ENCODE data around the gene TBXAS1.
"Not testable (repeated sequence)": the region's sequence is repeated elsewhere in the genome, so short reads cannot be mapped to it uniquely, and the experiment has no call there.

TBXAS1 gene

DNA sequence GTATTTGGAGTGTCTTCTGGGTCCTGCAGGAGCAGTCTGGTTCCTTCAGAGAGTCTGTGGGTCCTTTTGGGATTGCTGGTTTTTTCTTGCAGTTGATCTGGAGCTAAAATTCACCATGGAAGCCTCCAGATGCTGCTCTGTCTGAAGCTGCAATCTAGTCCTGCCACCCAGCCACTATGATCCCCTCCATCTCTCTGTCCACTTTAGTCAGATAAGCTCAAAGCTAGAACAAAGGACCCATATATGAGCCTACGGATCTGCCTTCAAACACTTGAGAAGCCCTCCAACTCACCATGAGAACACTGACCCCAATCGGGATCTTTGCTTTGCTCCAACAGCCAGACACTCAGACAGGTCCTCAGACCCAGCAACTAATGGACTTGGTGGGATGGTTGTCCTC lies 618 bp upstream of the TBXAS1 start:
- no peak for DNase-seq

DNA sequence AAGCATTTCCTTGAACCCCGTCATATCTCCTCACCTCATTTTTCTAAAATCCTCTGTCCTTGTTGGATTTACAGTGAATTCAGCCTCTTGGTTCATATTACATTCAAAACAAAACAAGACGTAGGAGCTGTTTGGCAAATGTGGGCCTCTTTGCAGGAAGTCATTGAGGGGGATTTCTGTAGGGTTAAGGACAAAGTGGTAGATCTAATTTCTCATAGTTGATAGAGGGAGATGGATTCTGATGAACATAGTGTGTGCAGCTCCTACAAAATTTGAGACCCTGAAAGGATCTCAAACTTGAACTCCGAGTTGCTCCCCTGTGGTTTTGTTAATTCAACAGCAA lies 682 bp downstream of the TBXAS1 start:
- peak in 1 of 2 donors; percentile 11 for DNase-seq

GRCh38 chr7:139830292-139830691 lies 1.2 kb downstream of the TBXAS1 start:
- no peak for DNase-seq

DNA sequence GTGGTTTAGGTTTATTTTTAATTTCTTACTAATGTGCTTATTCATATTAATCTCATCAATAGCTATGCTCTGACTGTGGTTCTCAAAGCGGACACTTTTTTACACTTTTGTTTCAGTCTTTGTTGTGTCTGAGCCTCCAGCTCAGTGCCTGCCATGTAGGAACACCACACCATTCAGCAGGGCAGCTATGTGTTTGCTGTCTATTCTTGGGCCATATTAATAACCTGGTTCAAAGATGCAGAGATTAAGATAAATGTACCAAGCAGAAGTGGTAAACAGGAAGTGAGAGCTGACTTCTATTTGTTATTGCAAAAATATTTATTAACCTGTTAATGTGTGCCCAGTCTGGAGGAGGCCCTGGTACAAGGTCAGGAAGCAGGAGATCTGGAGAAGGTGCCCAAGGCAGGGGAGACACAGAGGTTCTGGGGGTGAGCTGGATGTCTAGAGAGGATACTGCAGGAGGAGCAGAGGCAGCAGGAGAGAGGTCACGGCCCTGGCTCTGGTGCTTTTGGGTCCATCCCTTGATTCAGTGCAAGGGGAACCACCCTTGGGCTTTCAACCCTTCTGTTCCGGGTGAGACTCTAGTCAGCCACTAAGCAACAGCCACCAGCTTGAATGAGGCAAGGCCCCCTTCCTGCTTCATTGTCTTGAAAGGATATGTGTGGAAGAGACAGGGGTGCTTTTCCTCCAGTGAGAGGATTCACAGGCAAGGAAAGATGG lies 1.9 kb downstream of the TBXAS1 start:
- DNase-seq: peak; percentile 13 to 39

GRCh38 chr7:139835848-139836247 lies 6.8 kb downstream of the TBXAS1 start:
- not testable (repeated sequence) for DNase-seq

DNA sequence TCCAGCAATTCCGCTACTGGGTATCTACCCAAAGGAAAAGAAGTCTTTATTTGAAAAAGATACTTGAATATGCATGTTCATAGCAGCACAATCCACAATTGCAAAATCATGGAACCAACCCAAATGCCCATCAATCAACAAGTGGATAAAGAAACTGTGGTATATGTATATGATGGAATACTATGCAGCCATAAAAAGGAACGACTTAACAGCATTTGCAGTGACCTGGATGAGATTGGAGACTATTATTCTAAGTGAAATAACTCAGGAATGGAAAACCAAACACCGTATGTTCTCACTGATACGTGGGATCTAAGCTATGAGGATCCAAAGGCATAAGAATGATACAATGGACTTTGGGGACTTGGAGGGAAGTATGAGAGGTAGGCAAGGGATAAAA lies 8.2 kb downstream of the TBXAS1 start:
- not testable (repeated sequence) for DNase-seq

GRCh38 chr7:139838276-139838675 lies 9.2 kb downstream of the TBXAS1 start:
- no peak for DNase-seq

GRCh38 chr7:139838876-139839275 lies 9.8 kb downstream of the TBXAS1 start:
- DNase-seq: no peak

DNA sequence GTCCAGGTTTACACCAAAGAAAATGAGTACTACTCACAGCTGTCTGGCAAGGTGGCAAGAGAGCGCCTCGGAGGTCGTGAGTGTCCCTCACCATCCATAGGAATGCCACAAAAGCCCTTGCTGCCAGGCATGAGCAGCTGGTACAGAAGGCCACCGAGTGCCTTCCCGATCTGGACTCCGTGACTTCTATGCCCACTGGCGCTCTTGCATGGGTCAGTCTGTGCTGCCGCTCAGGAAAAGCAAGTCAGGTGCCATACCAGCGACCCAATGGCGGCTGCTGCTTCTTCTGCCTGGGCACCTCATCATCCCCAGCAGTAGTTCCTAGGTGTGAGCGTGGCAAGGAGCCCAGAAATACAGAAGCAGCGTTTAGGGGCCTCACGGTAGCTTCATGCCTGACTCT lies 11.7 kb downstream of the TBXAS1 start:
- no peak for DNase-seq

DNA sequence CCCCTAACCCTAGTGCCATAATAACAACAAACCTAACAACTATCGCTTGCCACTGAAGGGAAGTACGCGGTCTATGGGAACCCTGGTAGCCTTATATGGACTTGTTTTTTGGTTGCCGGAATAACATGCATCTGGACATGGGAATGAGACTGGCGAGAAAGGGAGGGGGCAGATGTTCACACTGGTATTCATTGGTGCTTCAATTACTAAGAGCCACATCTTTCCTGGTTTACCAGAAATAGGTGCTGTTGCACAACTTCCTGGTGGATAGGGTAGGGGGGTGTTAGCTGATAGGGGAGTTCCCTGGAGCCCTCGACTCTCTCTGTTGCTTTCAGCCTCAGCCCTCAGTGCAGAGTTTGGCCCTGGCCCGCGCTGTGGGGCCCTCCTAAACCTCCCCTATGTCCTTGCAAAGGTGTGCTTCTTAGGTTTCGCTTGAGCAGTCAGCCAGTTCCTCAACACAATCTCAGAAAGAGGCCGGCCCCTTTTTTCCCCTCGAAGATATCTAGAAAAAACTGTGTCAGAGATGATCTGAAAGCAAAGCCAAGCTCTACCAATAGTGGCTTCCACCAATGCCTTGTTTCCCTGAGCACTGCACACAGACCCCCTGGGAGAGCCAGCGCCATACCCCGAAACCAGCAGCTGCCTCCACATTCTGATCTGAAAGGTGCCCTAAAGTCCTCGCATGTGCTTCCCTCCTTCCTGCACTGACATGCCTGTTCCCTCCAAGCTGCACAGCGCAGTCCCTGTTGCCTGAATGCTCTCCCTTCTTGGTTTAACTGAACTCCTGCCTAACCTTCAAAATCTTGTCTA lies 13.5 kb downstream of the TBXAS1 start:
- DNase-seq: no peak

DNA sequence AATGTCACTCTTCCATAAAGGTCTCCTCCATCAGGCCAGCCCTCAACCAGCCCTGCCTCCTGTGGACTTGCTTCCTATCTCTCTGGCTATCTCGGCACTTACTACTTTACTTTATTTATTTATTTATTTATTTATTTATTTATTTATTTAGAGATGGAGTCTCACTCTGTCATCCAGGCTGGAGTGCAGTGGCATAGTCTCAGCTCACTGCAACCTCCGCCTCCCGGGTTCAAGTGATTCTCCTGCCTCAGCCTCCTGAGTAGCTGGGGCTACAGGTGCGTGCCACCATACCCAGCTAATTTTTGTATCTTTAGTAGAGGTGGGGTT lies 14.1 kb downstream of the TBXAS1 start:
- not testable (repeated sequence) for DNase-seq

DNA sequence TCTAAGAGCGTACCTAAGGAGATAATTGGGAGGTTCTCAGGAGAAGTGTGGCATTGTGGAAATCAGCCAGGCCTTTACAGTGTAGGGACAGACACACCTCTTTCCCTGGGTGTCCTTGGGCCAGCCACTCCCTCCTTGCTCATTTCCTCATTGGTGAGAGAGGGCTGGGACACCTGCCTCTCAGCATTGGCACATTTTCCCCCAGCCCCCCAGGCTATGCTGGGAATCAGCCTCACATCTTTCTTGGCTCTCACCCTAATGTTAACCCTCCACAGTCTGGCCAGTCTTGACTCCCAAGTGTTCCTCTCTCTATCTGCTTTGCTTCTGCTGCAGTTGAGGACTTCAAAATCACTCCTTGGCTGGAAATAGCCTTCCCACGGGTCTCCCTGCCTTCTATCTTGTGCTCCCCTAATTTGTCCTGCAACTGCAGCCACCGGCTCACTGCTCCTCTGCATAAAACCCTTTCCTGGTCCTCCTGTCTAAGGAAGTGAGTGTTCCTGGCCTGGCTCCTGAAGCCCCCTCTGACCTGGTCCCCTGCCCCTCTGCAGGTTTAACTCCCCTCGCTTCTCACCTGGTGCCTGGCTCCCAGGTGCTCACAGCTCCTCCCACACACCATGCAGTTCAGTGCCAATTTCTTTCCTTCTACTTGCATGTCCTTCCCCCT lies 15.8 kb downstream of the TBXAS1 start:
- no peak for DNase-seq

DNA sequence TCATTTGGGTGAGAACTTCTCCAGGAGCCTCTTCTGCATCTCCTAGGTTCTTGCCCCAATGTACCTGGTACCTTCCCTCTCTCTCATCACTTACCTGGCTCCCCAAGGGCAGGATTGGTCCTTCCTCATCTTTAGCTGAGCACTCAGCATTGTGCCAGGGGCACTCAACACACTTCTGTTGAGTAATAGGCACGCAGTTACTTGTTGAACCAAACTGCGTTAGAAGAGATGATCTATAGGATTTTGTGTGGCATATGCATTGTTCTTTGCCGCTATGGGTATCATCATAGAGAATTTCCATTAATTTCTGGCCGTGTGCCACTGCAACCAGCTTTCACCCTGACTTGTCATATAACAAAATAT lies 16.4 kb downstream of the TBXAS1 start:
- DNase-seq: no peak

GRCh38 chr7:139846297-139846696 lies 17.2 kb downstream of the TBXAS1 start:
- DNase-seq: no peak

- DNase-seq: no peak
Observed at GRCh38 chr7:139848274-139848673, 19.2 kb downstream of the TBXAS1 start.

DNA sequence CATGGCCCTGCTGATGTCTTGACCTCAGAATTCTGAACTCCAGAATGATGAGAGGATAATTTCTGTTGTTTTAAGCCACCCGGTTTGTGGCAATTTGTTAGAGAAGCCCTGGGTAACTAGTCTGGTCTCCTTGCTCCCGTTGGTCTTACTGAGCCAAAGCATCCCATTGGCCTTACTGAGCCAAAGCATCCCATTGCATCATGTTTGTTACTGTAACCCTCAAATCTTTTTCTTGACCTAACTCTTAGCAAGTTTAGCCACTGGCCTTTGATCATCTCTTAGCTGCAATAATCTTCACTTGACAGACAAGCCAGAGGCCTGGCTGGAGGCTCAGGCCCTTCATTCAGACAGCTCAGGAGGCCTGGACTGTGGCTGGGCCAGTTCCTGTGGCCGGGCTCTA lies 21.8 kb downstream of the TBXAS1 start:
- no peak for DNase-seq

- DNase-seq: no peak
Observed at GRCh38 chr7:139851770-139852481, 22.9 kb downstream of the TBXAS1 start.

DNA sequence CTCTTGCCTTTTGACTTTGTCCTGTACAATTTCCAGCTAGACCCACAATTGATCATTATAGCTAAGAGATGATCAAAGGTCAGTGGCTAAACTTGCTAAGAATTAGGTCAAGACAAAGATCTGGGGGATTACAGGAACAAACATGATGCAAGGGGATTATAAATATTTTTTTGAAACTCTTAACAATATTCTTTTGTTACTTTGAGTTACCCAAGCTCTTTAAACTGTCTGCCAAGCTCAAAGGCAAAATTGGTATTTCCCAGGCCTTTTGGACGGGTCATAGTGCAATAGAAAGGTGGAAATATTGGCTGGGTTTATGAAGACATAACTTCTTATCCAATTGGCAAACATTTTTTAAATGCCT lies 23.4 kb downstream of the TBXAS1 start:
- no peak for DNase-seq

GRCh38 chr7:139853506-139854123 lies 24.6 kb downstream of the TBXAS1 start:
- DNase-seq: no peak

DNA sequence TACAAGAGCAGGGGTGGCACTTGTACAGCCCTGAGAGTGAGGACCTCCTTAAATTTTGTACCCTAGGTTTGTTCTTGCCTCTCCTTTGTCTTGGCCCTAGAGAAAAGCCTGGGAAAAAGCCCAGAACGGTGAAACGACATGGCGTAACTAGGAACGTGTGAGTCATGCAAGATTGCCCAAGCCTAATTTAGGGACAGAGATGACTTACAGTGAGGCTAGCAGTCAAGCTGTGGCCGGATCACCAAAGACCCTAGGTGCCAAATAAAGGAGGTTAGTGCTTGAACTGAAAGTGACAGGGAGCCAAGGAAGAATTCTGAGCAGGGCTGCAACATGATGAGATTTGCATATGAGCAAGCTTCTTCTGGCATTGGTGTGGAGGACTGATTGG lies 25.1 kb downstream of the TBXAS1 start:
- DNase-seq: peak in 1 of 2 donors; percentile 58

GRCh38 chr7:139854803-139855497 lies 25.9 kb downstream of the TBXAS1 start:
- DNase-seq: no peak

- DNase-seq: peak; percentile 33 to 63
Observed at GRCh38 chr7:139855498-139856270, 26.6 kb downstream of the TBXAS1 start.

All from CD4-positive, alpha-beta T cell treated with Interleukin-4 for 1 hour (primary cell).